GM21717 (cell line): ENCODE results near the gene MFAP4.

Experiments
- ATAC-seq: cut with Tn5 transposase; IDR thresholded peaks from one replicate; pipeline ENCODE4 v1.9.1; 2021; ENCODE audit warnings: mild to moderate bottlenecking, moderate library complexity; ENCODE audit not compliant: unreplicated experiment

MFAP4 gene

GRCh38 chr17:19386051-19386929, 700 bp downstream of the MFAP4 start:
- no peak for ATAC-seq

GRCh38 chr17:19385521-19385983, 1.4 kb downstream of the MFAP4 start:
- no peak for ATAC-seq

GRCh38 chr17:19384723-19385391, 2.1 kb downstream of the MFAP4 start:
- ATAC-seq = no peak

GRCh38 chr17:19383681-19384470, 3.1 kb downstream of the MFAP4 start:
- ATAC-seq = no peak

- no peak for ATAC-seq
Measured at GRCh38 chr17:19382531-19383444, 4.2 kb downstream of the MFAP4 start.

- no peak for ATAC-seq
Measured at GRCh38 chr17:19381741-19382444, 5.1 kb downstream of the MFAP4 start.

- no peak for ATAC-seq
Measured at GRCh38 chr17:19381361-19381740, 5.6 kb downstream of the MFAP4 start.

- ATAC-seq = no peak
Measured at GRCh38 chr17:19380481-19381301, 6.3 kb downstream of the MFAP4 start.

GRCh38 chr17:19379361-19380065, 7.5 kb downstream of the MFAP4 start:
- ATAC-seq = no peak

- ATAC-seq = peak; percentile 17
Measured at GRCh38 chr17:19378416-19379360, 8.3 kb downstream of the MFAP4 start, which contains the start of gene MAPK7. Gene MAPK7 (plus strand): TSS chr17:19378498. CDS start chr17:19378901, 403 bp downstream.

GRCh38 chr17:19377602-19378415, 9.2 kb downstream of the MFAP4 start:
- ATAC-seq = peak; percentile 86

- ATAC-seq = no peak
Measured at GRCh38 chr17:19376811-19377210, 10.2 kb downstream of the MFAP4 start.

GRCh38 chr17:19375732-19376131, 11.3 kb downstream of the MFAP4 start:
- ATAC-seq = no peak

GRCh38 chr17:19374136-19374535, 12.9 kb downstream of the MFAP4 start:
- no peak for ATAC-seq

GRCh38 chr17:19372866-19373504, 14.0 kb downstream of the MFAP4 start:
- ATAC-seq = no peak

GRCh38 chr17:19372439-19372838, 14.6 kb downstream of the MFAP4 start:
- no peak for ATAC-seq
